GM12875 (cell line): Measurements from ENCODE around the gene BMP7.

Experiments used
- H3K4me3 ChIP-seq: one replicate; pipeline ENCODE4 v1.5.1; 2011; ENCODE audit warnings: low read depth, low read length, control low read depth
- CTCF ChIP-seq: IDR thresholded peaks from 2 replicates; pipeline ENCODE4 v1.5.1; 2011; ENCODE audit warnings: low read depth, mild to moderate bottlenecking, control low read depth, inconsistent platforms, low read length, moderate library complexity, borderline replicate concordance; ENCODE audit not compliant: insufficient read depth

The BMP7 gene

GRCh38 chr20:57218489-57218888, 48.0 kb downstream of the BMP7 start:
- H3K4me3 ChIP-seq = no peak overlapping the region
- no peak for TF ChIP-seq CTCF

GRCh38 chr20:57217802-57218201, 48.6 kb downstream of the BMP7 start:
- TF ChIP-seq CTCF = no peak
- H3K4me3 ChIP-seq = no peak overlapping the region

- TF ChIP-seq CTCF = no peak
Observed at GRCh38 chr20:57216669-57217068, 49.8 kb downstream of the BMP7 start.

GRCh38 chr20:57215826-57216471, 50.5 kb downstream of the BMP7 start:
- no peak overlapping the region for H3K4me3 ChIP-seq
- TF ChIP-seq CTCF = no peak

More at GRCh38 chr20:57216669-57217068, 49.8 kb downstream of the BMP7 start:
- no peak overlapping the region for H3K4me3 ChIP-seq

- no peak for TF ChIP-seq CTCF
- no peak overlapping the region for H3K4me3 ChIP-seq
Observed at GRCh38 chr20:57215426-57215825, 51.0 kb downstream of the BMP7 start.

- TF ChIP-seq CTCF = no peak
- H3K4me3 ChIP-seq = no peak overlapping the region
Observed at GRCh38 chr20:57214948-57215347, 51.5 kb downstream of the BMP7 start.

- no peak overlapping the region for H3K4me3 ChIP-seq
- TF ChIP-seq CTCF = no peak
Observed at GRCh38 chr20:57214427-57214826, 52.0 kb downstream of the BMP7 start.
